Amniotic epithelial cell (primary cell): ENCODE data around the gene DNAJC9.
A peak's percentile ranks its signal among the peaks of the same experiment; 100 is the strongest.

ENCODE experiments used
- DNase-seq: peaks from one replicate; pipeline ENCODE4 v3.0.0-alpha.2; 2010; ENCODE audit warnings: low read depth

DNAJC9 gene

GRCh38 chr10:73238990-73239566 is 8.0 kb downstream of the DNAJC9 start:
- no peak for DNase-seq

- no peak for DNase-seq
Measured at GRCh38 chr10:73234695-73235094, 12.4 kb downstream of the DNAJC9 start.

GRCh38 chr10:73233883-73234282 is 13.2 kb downstream of the DNAJC9 start:
- no peak for DNase-seq

GRCh38 chr10:73232887-73233286 is 14.2 kb downstream of the DNAJC9 start:
- no peak for DNase-seq

GRCh38 chr10:73229567-73229966 is 17.5 kb downstream of the DNAJC9 start:
- DNase-seq, result no peak

- DNase-seq, result peak; percentile 87
Measured at GRCh38 chr10:73228247-73228646, 18.8 kb downstream of the DNAJC9 start.

GRCh38 chr10:73226663-73227062 is 20.4 kb downstream of the DNAJC9 start:
- DNase-seq, result no peak

- peak; percentile 49 for DNase-seq
Measured at GRCh38 chr10:73225518-73225917, 21.5 kb downstream of the DNAJC9 start.

- DNase-seq, result no peak
Measured at GRCh38 chr10:73220989-73221388, 26.1 kb downstream of the DNAJC9 start.

- no peak for DNase-seq
Measured at GRCh38 chr10:73219384-73219783, 27.7 kb downstream of the DNAJC9 start.

- peak; percentile 80 for DNase-seq
Measured at GRCh38 chr10:73218431-73219191, 28.4 kb downstream of the DNAJC9 start.

- DNase-seq, result no peak
Measured at GRCh38 chr10:73217628-73218027, 29.4 kb downstream of the DNAJC9 start.

- no peak for DNase-seq
Measured at GRCh38 chr10:73215749-73216148, 31.3 kb downstream of the DNAJC9 start.

- DNase-seq, result no peak
Measured at GRCh38 chr10:73211106-73211811, 35.8 kb downstream of the DNAJC9 start.

- no peak for DNase-seq
Measured at GRCh38 chr10:73210395-73211105, 36.5 kb downstream of the DNAJC9 start.

- DNase-seq, result no peak
Measured at GRCh38 chr10:73209705-73210104, 37.4 kb downstream of the DNAJC9 start.

- no peak for DNase-seq
Measured at GRCh38 chr10:73207883-73208282, 39.2 kb downstream of the DNAJC9 start.

GRCh38 chr10:73206385-73206784 is 40.7 kb downstream of the DNAJC9 start:
- no peak for DNase-seq

- no peak for DNase-seq
Measured at GRCh38 chr10:73205890-73206289, 41.2 kb downstream of the DNAJC9 start.

GRCh38 chr10:73205081-73205480 is 42.0 kb downstream of the DNAJC9 start:
- DNase-seq, result no peak
